NK-92 (cell line): ENCODE measurements around the gene GPC6.

ENCODE experiments used
- DNase-seq: peaks from one replicate; lab custom pipeline; 2025; ENCODE audit not compliant: unreplicated experiment; lab: John Stamatoyannopoulos, UW

The GPC6 gene

GRCh38 chr13:93882086-93882651, 655.6 kb downstream of the GPC6 start:
- no peak for DNase-seq

DNA sequence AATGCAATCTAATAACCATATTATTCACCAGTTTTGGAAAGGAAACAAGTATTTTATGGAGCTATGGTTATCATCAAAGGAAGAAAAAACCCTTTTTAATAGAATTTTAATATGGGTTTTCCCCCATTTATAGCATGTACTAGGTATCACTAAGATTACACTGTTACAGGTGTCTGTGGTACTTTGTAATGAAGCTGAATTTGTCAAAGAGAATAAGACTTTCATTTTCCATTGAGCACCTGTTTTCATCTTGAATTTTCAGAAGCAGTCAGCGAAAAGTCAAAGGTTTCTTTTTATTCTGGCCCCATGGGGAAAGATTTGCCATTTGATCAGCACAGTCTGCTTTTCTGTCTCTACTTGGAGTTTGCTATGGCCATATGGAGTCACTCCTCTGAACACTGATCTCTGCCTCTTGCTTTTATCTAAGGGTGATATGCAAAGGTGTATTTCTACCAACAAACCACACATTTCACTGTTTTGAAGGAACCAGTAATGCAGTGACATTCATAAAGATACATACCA, 662.9 kb downstream of the GPC6 start:
- DNase-seq: no peak

DNA sequence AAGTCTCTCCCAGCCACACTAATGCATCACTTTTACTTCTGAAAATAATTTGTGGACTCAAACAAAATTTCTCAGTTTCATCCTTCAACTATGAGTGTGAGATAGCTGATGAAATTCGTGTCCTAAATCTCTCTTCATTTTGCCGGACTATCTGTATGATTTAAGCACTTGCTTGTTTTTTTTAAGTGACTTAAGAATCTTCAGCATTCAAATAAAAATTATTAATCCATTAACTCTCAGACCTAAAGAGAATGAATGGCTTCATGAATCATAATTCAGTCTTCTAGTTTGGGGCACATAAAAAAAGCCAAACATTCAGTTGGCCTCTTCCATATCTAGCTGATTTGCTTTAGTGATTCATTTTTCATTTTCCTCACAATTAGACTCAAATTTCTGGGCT, 673.4 kb downstream of the GPC6 start:
- no peak for DNase-seq

GRCh38 chr13:93900731-93901130, 674.1 kb downstream of the GPC6 start:
- DNase-seq: no peak

DNA sequence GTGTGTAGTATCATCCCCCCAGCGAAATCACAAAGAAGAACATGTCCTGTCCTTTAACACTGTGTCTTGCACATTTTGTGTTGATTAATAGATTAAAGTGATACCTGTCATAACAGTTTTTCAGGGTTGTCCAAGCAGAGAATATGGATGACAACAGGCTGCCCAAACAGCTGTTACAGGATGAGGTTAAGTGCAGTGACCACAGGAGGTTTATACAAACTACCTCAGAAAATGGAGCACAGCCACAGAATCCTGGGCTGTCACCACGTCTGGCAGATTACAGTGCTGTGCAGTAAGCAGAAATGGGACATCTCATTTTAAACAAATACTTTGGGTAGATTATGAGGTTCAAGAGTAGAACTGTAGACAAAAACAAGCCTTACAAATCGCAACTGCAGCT, 677.3 kb downstream of the GPC6 start:
- no peak for DNase-seq

- DNase-seq: no peak
Measured at GRCh38 chr13:93915269-93915809, 688.7 kb downstream of the GPC6 start.

- no peak for DNase-seq
Measured at GRCh38 chr13:93922063-93922855, 695.7 kb downstream of the GPC6 start.

DNA sequence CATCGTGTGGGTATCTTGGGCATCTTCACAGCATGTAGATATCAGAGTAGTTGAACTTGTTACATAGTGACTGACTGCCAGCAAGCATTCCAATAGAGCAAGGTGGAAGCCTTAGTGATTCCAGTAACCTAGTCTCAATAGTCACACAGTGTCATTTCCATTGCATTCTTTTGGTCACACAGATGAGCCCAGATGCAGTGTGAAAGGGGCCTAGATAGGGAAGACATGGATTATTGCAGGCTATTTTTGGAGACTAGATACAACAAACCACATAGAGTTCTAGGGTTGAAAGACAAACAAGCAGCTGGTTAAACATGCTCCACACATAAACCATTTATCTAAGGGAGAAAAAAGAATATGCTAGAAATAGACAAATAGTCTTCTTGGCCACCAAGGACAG, 699.4 kb downstream of the GPC6 start:
- DNase-seq: no peak

GRCh38 chr13:93926425-93926824, 699.8 kb downstream of the GPC6 start:
- DNase-seq: no peak

DNA sequence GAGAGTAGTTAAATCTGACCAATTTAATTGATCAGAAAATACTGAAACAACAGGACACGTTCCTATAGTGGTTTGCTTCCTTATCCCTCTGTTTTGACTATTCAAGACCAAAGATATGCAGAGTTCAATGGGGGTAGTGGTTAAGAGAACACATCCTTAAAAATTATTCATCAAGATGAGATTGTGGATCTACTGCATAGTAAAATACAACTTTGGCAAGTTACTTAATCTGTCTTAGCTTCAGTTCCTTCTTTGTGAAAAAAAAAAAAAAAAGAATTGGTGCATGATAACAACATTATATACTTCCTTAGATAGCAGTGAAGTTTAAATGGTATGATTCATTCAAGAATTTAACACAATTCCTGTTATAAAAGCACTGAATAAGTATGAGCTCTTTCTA, 700.8 kb downstream of the GPC6 start:
- no peak for DNase-seq

DNA sequence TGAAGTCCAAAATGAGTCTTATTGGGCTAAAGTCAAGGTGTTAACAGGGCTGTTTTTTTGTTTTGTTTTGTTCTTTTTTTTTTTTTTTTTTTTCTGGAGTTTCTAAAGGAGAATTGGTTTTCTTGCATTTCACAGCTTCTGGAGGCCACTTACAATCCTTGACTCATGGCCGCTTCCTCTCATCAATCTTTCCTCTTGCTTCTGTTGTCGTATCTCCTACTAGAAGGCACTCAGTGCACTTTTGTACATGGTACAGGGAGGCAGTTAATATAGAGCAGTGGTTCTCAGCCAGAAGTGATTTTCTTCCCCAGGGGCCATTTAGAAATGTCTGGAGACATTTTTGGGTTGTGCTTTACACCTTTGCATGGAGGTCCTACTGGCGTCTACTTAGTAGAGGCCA, 706.3 kb downstream of the GPC6 start:
- no peak for DNase-seq

- no peak for DNase-seq
Measured at GRCh38 chr13:93936901-93937300, 710.3 kb downstream of the GPC6 start.

DNA sequence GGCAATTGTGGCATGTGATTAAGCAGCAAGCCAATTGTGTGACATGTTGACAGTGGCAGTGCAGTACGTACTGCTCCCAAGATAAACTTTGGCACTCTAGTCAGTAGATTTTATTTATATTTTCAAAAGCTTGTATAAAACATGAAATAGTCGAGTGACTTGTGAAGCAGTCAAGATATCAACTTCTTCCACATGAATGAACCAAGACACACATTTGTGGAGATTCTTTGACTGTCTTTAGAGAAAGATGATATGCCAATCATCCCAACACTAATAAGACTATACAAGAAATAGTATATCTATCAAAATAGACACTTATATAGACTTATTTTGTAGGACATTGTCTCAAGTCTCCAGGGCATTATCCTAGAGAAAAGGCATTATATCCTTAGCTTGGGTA, 714.8 kb downstream of the GPC6 start:
- DNase-seq: no peak

DNA sequence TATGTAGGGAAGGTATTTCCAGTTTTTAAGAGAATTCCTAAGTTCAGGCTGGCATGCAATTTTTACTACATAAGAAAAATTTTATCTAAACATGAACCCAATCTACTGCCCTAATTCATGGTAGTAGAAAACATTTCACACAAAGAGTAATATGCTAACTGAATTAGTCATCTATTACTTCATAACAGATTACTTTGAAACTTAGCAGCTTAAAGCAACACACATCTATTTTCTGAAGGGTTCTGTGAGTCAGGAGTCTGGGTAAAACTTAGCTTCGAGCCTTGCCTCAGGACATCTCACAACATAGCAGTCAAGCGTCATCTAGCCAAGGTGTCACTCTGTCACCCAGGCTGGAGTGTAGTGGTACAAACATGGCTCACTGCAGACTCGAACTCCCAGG, 715.4 kb downstream of the GPC6 start:
- no peak for DNase-seq

GRCh38 chr13:93945621-93946020, 719.0 kb downstream of the GPC6 start:
- DNase-seq: no peak

- DNase-seq: no peak
Measured at GRCh38 chr13:93946994-93947393, 720.4 kb downstream of the GPC6 start.

DNA sequence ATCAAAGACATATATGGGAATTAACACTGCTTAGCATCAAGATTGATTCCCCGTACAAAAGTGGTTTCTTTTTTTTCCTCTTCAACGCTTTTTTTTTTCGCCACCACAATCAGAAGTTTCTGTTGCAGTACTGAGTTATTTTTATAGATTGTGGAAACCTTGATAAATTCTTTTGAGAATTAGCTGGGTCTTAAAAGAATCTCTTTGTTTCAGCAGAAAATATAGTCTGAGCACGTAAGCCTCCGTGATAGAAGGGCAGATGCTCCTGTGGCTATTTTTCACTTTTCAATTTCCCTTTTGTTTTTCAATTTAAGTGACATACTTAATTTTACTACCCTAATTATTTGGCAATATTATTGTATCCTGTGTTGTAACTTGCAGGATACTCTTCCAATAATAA, 721.0 kb downstream of the GPC6 start:
- no peak for DNase-seq

DNA sequence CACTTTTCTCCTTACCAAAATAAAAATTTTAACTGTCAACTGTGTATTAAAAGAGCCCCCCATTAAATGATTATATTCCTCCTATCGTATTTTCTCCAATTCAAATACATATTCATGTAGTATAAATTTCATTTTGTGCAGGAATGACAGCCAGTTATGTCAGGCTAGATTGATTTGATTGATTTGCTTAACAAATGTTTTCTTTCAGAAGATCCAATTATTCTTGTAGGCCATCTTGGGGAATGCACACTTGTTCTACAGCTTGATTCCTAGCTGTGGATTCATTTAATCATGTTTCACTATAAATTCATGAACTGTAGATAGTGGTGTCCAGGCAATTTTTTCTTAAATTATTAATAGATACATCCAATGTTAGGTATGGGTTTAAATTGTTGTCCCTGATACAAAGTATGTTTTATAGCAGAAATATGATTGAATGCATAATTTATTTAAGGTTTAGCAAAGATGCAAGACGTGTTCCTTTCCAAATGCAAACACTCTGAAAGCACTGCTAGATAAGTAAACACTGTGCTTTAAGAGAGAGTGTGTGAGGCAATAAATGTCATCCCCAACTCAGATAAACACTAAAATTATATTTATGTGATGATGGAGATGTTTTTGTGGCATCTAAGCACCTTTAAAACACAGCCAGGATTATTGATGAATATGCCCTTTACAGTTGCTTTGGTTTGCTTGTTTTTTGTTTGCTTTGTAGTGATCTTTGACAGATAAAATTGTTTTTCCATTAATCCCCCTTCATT, 721.7 kb downstream of the GPC6 start:
- no peak for DNase-seq

GRCh38 chr13:93951108-93951507, 724.5 kb downstream of the GPC6 start:
- DNase-seq: no peak

- no peak for DNase-seq
Measured at GRCh38 chr13:93951951-93952350, 725.3 kb downstream of the GPC6 start.

GRCh38 chr13:93953841-93954240, 727.2 kb downstream of the GPC6 start:
- DNase-seq: no peak

DNA sequence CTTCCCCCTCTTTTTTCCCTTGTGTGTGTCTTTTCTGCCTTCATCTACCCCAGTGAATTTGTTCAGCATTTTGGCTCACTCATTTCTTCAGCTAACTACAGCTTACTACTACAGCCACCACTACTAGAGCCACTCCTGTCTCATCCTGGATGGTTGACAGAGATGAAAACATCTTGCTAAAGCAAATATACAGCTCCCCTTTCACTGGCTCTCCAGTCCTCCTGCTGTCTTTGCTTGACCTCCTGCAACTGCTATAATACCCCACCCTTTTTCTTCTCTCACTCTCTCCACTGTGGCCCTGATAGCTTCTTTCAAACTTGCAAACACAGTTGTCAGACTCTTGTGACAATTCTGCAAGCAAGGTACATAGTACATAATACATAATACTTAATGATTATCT, 729.3 kb downstream of the GPC6 start:
- DNase-seq: no peak
